Activated CD8-positive, alpha-beta T cell treated with anti-CD3 and anti-CD28 coated beads for 36 hours (primary cell): Measurements from ENCODE around the gene PCF11. TPM values are rescaled to one million over a fixed set of nuclear protein-coding genes. Genes with fewer than 3 reads are reported as not detected.

Experiments
- ATAC-seq: fragments of 200-7000 bp; cut with Tn5 transposase; one replicate; pipeline ENCODE4 v1.10.0; 2021; ENCODE audit warnings: mild to moderate bottlenecking, moderate library complexity
- CTCF ChIA-PET: fragments of 350-600 bp; sonication (Branson Sonifier 250); formaldehyde crosslinking; loops from one replicate; lab custom pipeline; 2021; ENCODE audit warnings: antibody characterized with exemption; lab: Charles Lee
- POLR2A ChIA-PET: fragments of 350-600 bp; sonication (Branson Sonifier 250); formaldehyde crosslinking; loops from one replicate; lab custom pipeline; 2021; ENCODE audit warnings: antibody characterized with exemption; lab: Charles Lee
- DNase-seq: peaks from one replicate; pipeline ENCODE4 v3.0.0-alpha.2; 2020
- H3K27ac Mint-ChIP-seq: one replicate; pipeline ENCODE4 v1.8.0; 2021; ENCODE audit warnings: mild to moderate bottlenecking, mixed read lengths
- H3K27me3 Mint-ChIP-seq: one replicate; pipeline ENCODE4 v1.8.0; 2021; ENCODE audit warnings: mixed read lengths
- H3K36me3 Mint-ChIP-seq: one replicate; pipeline ENCODE4 v1.8.0; 2021; ENCODE audit warnings: low read depth, mixed read lengths
- H3K4me1 Mint-ChIP-seq: one replicate; pipeline ENCODE4 v1.8.0; 2021; ENCODE audit warnings: low read depth, mixed read lengths
- H3K4me3 Mint-ChIP-seq: one replicate; pipeline ENCODE4 v1.8.0; 2021; ENCODE audit warnings: mild to moderate bottlenecking, moderate library complexity, mixed read lengths
- H3K9me3 Mint-ChIP-seq: one replicate; pipeline ENCODE4 v1.8.0; 2021; ENCODE audit warnings: mixed read lengths
- CTCF ChIP-seq: fragments of 200-600 bp; IDR thresholded peaks from one replicate; pipeline ENCODE4 v1.8.0; 2022; ENCODE audit warnings: antibody characterized with exemption, mild to moderate bottlenecking
- intact Hi-C: fragments of 100-400 bp; cut with micrococcal nuclease; formaldehyde crosslinking; loops from one replicate; pipeline ENCODE4 v1.10.0; 2022
- total RNA-seq, 2 experiments: library from RNA; stranded (reverse); gene quantifications; one replicate each; pipeline ENCODE4 v1.2.3, GENCODE V29; 2021

PCF11 gene
- total RNA-seq, 2 experiments from 2014 or later = 53.9 to 55.6 TPM

- H3K4me3 Mint-ChIP-seq = no peak overlapping the region
These were observed 38.1 kb upstream of the PCF11 start for GRCh38 chr11:83118814-83119213.

DNA sequence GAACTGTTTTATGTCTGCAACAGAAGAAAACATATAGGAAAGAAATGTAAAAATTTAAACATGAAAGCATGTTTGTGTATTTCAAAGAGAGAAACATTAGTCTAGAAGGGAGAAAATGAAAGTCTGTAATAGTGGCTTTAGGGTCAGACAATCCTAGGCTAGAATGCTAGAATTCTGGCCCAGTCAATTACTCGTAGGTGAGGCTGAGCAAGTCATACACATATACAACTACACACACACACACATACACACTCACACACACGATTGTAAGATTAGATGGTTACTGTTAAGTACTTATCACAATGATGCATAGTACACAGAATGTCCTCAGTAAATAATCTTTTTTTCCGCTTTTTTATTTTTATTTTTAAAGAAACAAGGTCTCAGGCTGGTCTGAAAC lies 37.7 kb upstream of the PCF11 start:
- no peaks in the 10 kb centered on the region for H3K9me3 Mint-ChIP-seq
- no peaks in the 10 kb centered on the region for H3K36me3 Mint-ChIP-seq
- peak overlapping the region; percentile 40 for H3K27ac Mint-ChIP-seq
- ATAC-seq = no peak
- intact Hi-C loops = no loop called here
- H3K27me3 Mint-ChIP-seq = no peaks in the 10 kb centered on the region
- H3K4me3 Mint-ChIP-seq = no peak overlapping the region
- H3K4me1 Mint-ChIP-seq = peaks cover 59% of the 10 kb centered on the region
- POLR2A ChIA-PET = interaction anchor here (0.8 kb wide), 1 partner anchor 70 kb away, joined by 3 read pairs; no protein-coding TSS in a partner anchor
- DNase-seq = no peak
- CTCF ChIA-PET = no interaction called here
- TF ChIP-seq CTCF = no peak

More at GRCh38 chr11:83118814-83119213, 38.1 kb upstream of the PCF11 start:
- H3K4me1 Mint-ChIP-seq = peaks cover 59% of the 10 kb centered on the region
- intact Hi-C loops = no loop called here
- H3K9me3 Mint-ChIP-seq = no peaks in the 10 kb centered on the region
- TF ChIP-seq CTCF = no peak
- peak overlapping the region; percentile 40 for H3K27ac Mint-ChIP-seq
- no peaks in the 10 kb centered on the region for H3K27me3 Mint-ChIP-seq
- CTCF ChIA-PET = interaction anchor here (1.0 to 1.4 kb wide), 4 partner anchors 13 to 37 kb away, joined by 3 to 5 read pairs (median 3); no protein-coding TSS in a partner anchor
- no peak for ATAC-seq
- no peak for DNase-seq
- no peaks in the 10 kb centered on the region for H3K36me3 Mint-ChIP-seq
- POLR2A ChIA-PET = interaction anchor here (0.8 kb wide), 1 partner anchor 70 kb away, joined by 3 read pairs; no protein-coding TSS in a partner anchor

DNA sequence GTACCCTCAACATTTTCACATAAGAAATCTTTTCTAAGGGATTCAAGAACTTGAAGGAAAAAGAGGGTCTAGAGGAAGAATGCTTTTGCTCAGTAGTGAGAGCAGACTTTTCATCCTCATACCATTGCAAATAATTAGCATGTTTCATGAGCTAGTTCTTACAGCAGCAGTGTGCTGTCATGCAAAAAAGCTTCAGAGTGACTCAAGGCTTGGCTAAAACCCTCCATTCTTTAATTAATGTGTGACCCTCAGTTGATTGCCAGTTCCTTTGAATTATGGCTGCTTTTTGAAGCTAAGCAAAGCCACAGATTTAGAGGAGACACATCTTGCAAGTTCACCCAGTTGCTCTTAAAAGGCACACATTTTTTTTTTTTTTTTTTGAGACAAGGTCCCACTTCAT lies 36.6 kb upstream of the PCF11 start:
- DNase-seq (no peak), ATAC-seq (no peak)
- ChIA-PET CTCF (interaction anchor here (0.8 to 1.7 kb wide), 2 partner anchors 22 to 31 kb away, joined by 3 to 5 read pairs; no protein-coding TSS in a partner anchor), POLR2A (no interaction called here)
- Mint-ChIP-seq H3K27ac (peak overlapping the region; percentile 22), H3K36me3 (no peaks in the 10 kb centered on the region), H3K4me1 (peaks cover 49% of the 10 kb centered on the region), H3K9me3 (no peaks in the 10 kb centered on the region), H3K27me3 (no peaks in the 10 kb centered on the region), H3K4me3 (no peak overlapping the region)
- intact Hi-C loops = no loop called here
- TF ChIP-seq CTCF = no peak

- no peak overlapping the region for H3K4me3 Mint-ChIP-seq
- H3K27me3 Mint-ChIP-seq = no peaks in the 10 kb centered on the region
- ChIA-PET CTCF (no interaction called here), POLR2A (no interaction called here)
- peak overlapping the region; percentile 51 for H3K27ac Mint-ChIP-seq
- no peak for ATAC-seq
- no peak for TF ChIP-seq CTCF
- H3K9me3 Mint-ChIP-seq = no peaks in the 10 kb centered on the region
- DNase-seq = no peak
- no peaks in the 10 kb centered on the region for H3K36me3 Mint-ChIP-seq
- intact Hi-C loops = no loop called here
- H3K4me1 Mint-ChIP-seq = peaks cover 36% of the 10 kb centered on the region
These were observed 34.9 kb upstream of the PCF11 start for GRCh38 chr11:83122050-83122449.

- ChIA-PET POLR2A (no interaction called here), CTCF (no interaction called here)
- TF ChIP-seq CTCF = no peak
- Mint-ChIP-seq H3K9me3 (no peaks in the 10 kb centered on the region), H3K4me1 (peaks cover 32% of the 10 kb centered on the region), H3K27ac (no peak overlapping the region), H3K36me3 (no peaks in the 10 kb centered on the region), H3K4me3 (no peak overlapping the region), H3K27me3 (no peaks in the 10 kb centered on the region)
- intact Hi-C loops = no loop called here
- DNase-seq (no peak), ATAC-seq (peak; percentile 48)
These were observed 34.2 kb upstream of the PCF11 start for GRCh38 chr11:83122766-83123165.
